ENCODE measurements around the gene PRKAG2.

The PRKAG2 gene

GRCh38 chr7:151741585-151741984, 135.3 kb downstream of the PRKAG2 start:
- Histone ChIP-seq H3K9me3 (no peaks in the 10 kb centered on the region), H3K36me3 (no peaks in the 10 kb centered on the region), H3K4me1 (peaks cover 3% of the 10 kb centered on the region), H3K27me3 (no peaks in the 10 kb centered on the region), H3K4me3 (ENCODE audit: low read depth, low read length) (no peak overlapping the region)
- TF ChIP-seq CTCF (IDR thresholded peaks at IDR 0.05; ENCODE audit: low read depth, low read length): no peak
- no peak for DNase-seq

GRCh38 chr7:151740081-151740851, 136.6 kb downstream of the PRKAG2 start:
- no peak for TF ChIP-seq CTCF (IDR thresholded peaks at IDR 0.05; ENCODE audit: low read depth, low read length)
- Histone ChIP-seq H3K4me3 (ENCODE audit: low read depth, low read length) (no peak overlapping the region), H3K9me3 (no peaks in the 10 kb centered on the region), H3K27me3 (no peaks in the 10 kb centered on the region), H3K4me1 (peaks cover 9% of the 10 kb centered on the region), H3K36me3 (no peaks in the 10 kb centered on the region)
- no peak for DNase-seq

GRCh38 chr7:151738925-151739324, 138.0 kb downstream of the PRKAG2 start:
- H3K9me3 ChIP-seq: no peaks in the 10 kb centered on the region
- DNase-seq: no peak
- no peaks in the 10 kb centered on the region for H3K27me3 ChIP-seq
- H3K36me3 ChIP-seq: no peaks in the 10 kb centered on the region
- no peak for TF ChIP-seq CTCF (IDR thresholded peaks at IDR 0.05; ENCODE audit: low read depth, low read length)
- peaks cover 9% of the 10 kb centered on the region for H3K4me1 ChIP-seq
- no peak overlapping the region for H3K4me3 ChIP-seq (ENCODE audit: low read depth, low read length)

- H3K9me3 ChIP-seq: no peaks in the 10 kb centered on the region
- H3K4me3 ChIP-seq (ENCODE audit: low read depth, low read length): peak overlapping the region; percentile 48
- peaks cover 12% of the 10 kb centered on the region for H3K4me1 ChIP-seq
- peak; percentile 21; the same call in 1 of the 2 replicates for TF ChIP-seq CTCF (IDR thresholded peaks at IDR 0.05; ENCODE audit: low read depth, low read length)
- peak; percentile 71 for DNase-seq
- H3K36me3 ChIP-seq: no peaks in the 10 kb centered on the region
- H3K27me3 ChIP-seq: no peaks in the 10 kb centered on the region
These were observed 140.5 kb downstream of the PRKAG2 start for GRCh38 chr7:151736403-151736909.

- peak; percentile 49 for DNase-seq
- TF ChIP-seq CTCF (IDR thresholded peaks at IDR 0.05; ENCODE audit: low read depth, low read length): no peak
- Histone ChIP-seq H3K9me3 (no peaks in the 10 kb centered on the region), H3K4me3 (ENCODE audit: low read depth, low read length) (peak overlapping the region; percentile 48), H3K36me3 (no peaks in the 10 kb centered on the region), H3K4me1 (peaks cover 18% of the 10 kb centered on the region), H3K27me3 (no peaks in the 10 kb centered on the region)
These were observed 141.0 kb downstream of the PRKAG2 start for GRCh38 chr7:151735851-151736402.

All from BE2C (cell line).